Uterus (tissue), 4 donors: ENCODE results near the gene ACOXL. TPM values are rescaled to one million over a fixed set of nuclear protein-coding genes. Genes with fewer than 3 reads are reported as not detected.

Experiments used
- DNase-seq, 2 donors: peaks; one replicate each; pipeline ENCODE4 v3.0.0-alpha.2; 2019 to 2020
- H3K27ac ChIP-seq, 2 donors: fragments of 200-600 bp; sonication (generic); 1 replicate in 1 of 2; 2 replicates in 1 of 2; pipeline ENCODE4 v1.5.1; 2016 to 2018
- H3K27me3 ChIP-seq, 2 donors: fragments of 200-600 bp; sonication (generic); one replicate each; pipeline ENCODE4 v1.5.1; 2018 to 2019; ENCODE audit warnings: control low read depth in 1 of 2
- H3K36me3 ChIP-seq, 2 donors: fragments of 200-600 bp; sonication (generic); one replicate each; pipeline ENCODE4 v1.5.1; 2019; ENCODE audit warnings: control low read depth in 1 of 2
- H3K4me1 ChIP-seq, 2 donors: fragments of 200-600 bp; sonication (generic); one replicate each; pipeline ENCODE4 v1.5.1; 2018 to 2019; ENCODE audit warnings: control low read depth in 1 of 2
- H3K4me3 ChIP-seq, 2 donors: fragments of 200-600 bp; sonication (generic); 1 replicate in 1 of 2; 2 replicates in 1 of 2; pipeline ENCODE4 v1.5.1; 2018 to 2019; ENCODE audit warnings: mild to moderate bottlenecking in 1 of 2
- H3K9me3 ChIP-seq, 2 donors: fragments of 200-600 bp; sonication (generic); one replicate each; pipeline ENCODE4 v1.5.1; 2019; ENCODE audit warnings: control low read depth in 1 of 2
- POLR2A ChIP-seq, 2 donors: fragments of 450-650 bp; IDR thresholded peaks; one replicate each; pipeline ENCODE4 v1.6.1; 2016; ENCODE audit warnings: antibody characterized with exemption in 2 of 2, mild to moderate bottlenecking in 1 of 2, moderate library complexity in 1 of 2
- intact Hi-C: fragments of 100-400 bp; cut with DNase I; formaldehyde crosslinking; loops from one replicate; pipeline ENCODE4 v1.15.1; 2023; ENCODE audit warnings: low total_unique reads
- total RNA-seq, 4 donors: library from RNA; depleted of rRNA in 3 of 4; stranded (reverse); fragments of >200 nt in 3 of 4; gene quantifications; one replicate each; pipeline versions ENCODE4 v1.1.0 to v1.2.4, GENCODE V29; 2014 to 2023
- TF ChIP-seq, protein P1 (sequence below), 4 experiments: fragments of 200-600 bp in 2 of 4; fragments of 450-650 bp in 2 of 4; sonication (generic) in 2 of 4; IDR thresholded peaks; one replicate each; pipeline ENCODE4 v1.5.1; 2016 to 2019; ENCODE audit warnings: antibody characterized with exemption in 4 of 4, mild to moderate bottlenecking in 2 of 4, moderate library complexity in 1 of 4
- donor health status: DM: yes; HTN: yes; CAD: no.

Gene ACOXL
- total RNA-seq, 4 donors from 2014 or later: 0.18 to 0.41 TPM; not detected in 2

DNA sequence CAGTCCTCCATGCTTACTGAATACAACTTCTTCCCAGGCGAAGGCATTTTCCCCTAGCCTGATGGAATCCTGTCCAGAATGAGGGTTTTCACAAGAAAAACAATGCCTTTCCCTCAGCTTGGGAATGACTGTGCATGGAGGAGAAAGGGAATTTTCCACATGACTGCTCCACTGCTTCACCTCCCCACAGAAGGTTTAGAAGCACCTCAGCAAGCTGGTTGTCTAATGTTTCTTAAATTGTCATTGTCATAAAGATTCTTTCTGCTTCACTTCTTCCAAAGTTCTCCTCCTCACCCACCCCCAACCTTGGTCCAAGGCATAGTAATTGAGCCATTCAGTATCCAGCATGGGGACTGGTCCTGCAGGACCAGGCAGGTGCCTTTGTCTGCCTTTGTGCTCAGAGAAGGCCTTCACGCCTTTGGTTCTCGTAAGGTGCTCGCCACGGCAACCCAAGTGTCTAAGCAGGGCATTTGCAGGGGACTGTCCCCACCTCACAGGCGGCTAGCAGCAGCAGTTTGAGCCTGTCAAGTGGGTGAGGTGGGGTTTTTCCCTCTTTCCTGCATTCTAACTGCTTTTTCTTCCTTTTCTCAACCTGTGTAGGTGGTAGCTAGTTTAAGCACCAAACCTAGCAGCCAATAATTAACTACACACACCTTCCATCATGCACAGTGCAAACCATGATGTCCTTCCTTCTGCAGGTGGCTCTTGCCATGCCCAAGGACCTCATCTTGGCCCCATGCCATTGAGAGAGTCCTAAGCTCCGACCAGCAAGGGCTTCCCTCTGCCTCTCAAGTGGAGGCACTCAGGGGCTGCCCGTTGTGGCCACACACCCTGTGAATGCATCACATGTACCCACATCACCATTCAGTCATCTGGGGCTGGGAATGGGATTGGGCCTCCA is 322.7 kb downstream of the ACOXL start:
- Histone ChIP-seq H3K27me3 (no peaks in the 10 kb centered on the region), H3K36me3 (no peaks in the 10 kb centered on the region), H3K4me1 (no peaks in the 10 kb centered on the region), H3K27ac (no peak overlapping the region), H3K4me3 (no peak overlapping the region), H3K9me3 (peaks cover 0 to under 1% of the 10 kb centered on the region in 2 donors)
- intact Hi-C loops: no loop called here
- TF ChIP-seq POLR2A (IDR thresholded peaks at IDR 0.05): no peak
- DNase-seq: no peak

DNA sequence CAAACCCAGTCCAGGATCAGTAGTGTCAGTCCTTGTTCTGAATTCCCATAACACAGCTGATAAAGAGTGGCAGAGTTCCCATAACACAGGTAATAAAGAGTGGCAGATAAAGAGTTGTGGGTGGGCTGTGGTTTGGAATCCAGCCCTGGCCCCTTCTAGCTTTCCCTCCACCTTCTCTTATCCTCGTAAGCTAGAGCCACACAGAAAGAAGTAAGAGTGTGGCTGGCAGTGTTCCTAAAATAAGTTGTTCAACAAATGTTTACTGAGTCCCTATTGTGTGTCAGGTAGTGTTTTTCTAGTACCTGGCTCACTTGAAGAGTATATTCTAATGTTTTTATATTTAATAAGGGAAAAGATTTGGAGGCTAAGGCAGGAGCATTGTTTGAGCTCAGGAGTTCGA is 323.4 kb downstream of the ACOXL start:
- Histone ChIP-seq H3K36me3 (no peaks in the 10 kb centered on the region), H3K9me3 (peaks cover 0 to 8% of the 10 kb centered on the region in 2 donors), H3K4me1 (no peaks in the 10 kb centered on the region), H3K27me3 (no peaks in the 10 kb centered on the region), H3K4me3 (no peak overlapping the region), H3K27ac (no peak overlapping the region)
- intact Hi-C loops: no loop called here
- no peak for DNase-seq
- no peak for TF ChIP-seq POLR2A (IDR thresholded peaks at IDR 0.05)
- TF ChIP-seq, protein P1, sequence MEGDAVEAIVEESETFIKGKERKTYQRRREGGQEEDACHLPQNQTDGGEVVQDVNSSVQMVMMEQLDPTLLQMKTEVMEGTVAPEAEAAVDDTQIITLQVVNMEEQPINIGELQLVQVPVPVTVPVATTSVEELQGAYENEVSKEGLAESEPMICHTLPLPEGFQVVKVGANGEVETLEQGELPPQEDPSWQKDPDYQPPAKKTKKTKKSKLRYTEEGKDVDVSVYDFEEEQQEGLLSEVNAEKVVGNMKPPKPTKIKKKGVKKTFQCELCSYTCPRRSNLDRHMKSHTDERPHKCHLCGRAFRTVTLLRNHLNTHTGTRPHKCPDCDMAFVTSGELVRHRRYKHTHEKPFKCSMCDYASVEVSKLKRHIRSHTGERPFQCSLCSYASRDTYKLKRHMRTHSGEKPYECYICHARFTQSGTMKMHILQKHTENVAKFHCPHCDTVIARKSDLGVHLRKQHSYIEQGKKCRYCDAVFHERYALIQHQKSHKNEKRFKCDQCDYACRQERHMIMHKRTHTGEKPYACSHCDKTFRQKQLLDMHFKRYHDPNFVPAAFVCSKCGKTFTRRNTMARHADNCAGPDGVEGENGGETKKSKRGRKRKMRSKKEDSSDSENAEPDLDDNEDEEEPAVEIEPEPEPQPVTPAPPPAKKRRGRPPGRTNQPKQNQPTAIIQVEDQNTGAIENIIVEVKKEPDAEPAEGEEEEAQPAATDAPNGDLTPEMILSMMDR (IDR thresholded peaks at IDR 0.05): no peak

DNA sequence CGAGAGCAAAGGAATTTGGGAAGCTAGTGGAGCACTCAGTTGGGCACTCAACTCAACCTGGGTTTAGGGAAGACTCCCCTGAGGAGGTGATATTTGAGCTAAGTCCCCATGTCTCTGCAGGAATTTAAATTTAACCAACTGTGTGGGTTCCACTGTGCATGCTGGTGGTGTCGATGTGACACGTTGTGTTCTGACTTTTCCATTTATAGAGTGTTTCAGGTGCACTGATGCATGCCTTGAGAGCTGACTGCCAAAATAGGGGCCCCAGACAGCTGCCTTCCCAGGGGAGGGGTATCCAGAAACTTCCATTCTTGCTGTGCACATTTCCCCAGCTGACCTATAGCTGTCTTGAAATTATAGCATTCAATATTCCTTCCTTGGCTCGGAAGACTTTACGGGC is 324.7 kb downstream of the ACOXL start:
- Histone ChIP-seq H3K27ac (no peak overlapping the region), H3K4me3 (no peak overlapping the region), H3K4me1 (no peaks in the 10 kb centered on the region), H3K9me3 (peaks cover 0 to 8% of the 10 kb centered on the region in 2 donors), H3K27me3 (no peaks in the 10 kb centered on the region), H3K36me3 (no peaks in the 10 kb centered on the region)
- no peak for DNase-seq
- intact Hi-C loops: no loop called here
- no peak for TF ChIP-seq POLR2A (IDR thresholded peaks at IDR 0.05)
- TF ChIP-seq, protein P1 (IDR thresholded peaks at IDR 0.05): no peak

DNA sequence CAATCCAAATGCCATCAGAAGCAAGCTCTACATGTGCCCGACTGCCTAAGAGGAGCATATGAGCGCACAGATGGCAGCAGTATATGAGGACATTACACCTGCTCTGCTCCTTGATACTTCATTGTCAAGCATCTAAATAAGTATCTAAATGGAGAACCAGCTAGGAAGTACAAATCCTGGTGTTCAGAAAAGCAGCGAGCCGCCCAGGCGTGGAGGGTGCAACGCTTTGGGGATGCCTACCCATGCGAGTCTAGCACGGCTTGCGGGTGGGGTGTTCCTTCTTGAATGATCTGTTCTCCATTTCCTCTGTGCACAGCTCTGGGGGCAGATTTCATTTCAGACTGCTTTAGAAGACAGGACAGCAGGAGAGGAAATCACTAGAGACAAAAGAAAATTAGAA is 325.3 kb downstream of the ACOXL start:
- H3K4me1 ChIP-seq: no peaks in the 10 kb centered on the region
- intact Hi-C loops: no loop called here
- H3K9me3 ChIP-seq: peaks cover 0 to 8% of the 10 kb centered on the region in 2 donors
- no peaks in the 10 kb centered on the region for H3K27me3 ChIP-seq
- no peaks in the 10 kb centered on the region for H3K36me3 ChIP-seq
- H3K4me3 ChIP-seq: no peak overlapping the region
- TF ChIP-seq, protein P1 (IDR thresholded peaks at IDR 0.05): no peak
- no peak for TF ChIP-seq POLR2A (IDR thresholded peaks at IDR 0.05)
- no peak for DNase-seq
- no peak overlapping the region for H3K27ac ChIP-seq

DNA sequence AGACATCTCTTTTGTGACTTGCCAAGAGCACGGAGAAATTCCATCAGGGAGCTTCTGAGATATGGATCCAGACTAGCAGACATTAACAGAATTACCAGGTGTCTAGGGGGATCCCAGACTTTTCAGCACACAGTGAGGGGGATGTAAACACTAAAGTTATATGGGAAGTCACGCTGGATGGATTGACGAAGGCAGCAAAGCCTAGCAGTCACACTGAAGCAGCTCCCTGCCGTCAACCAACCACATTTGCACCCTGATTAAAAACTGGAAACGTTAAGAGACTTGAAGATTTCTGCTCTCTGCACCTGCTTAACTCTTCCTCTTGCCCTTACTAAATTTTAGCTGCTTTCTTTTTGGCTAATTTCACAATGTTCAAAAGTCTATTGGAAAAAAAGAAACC is 325.9 kb downstream of the ACOXL start:
- no peak overlapping the region for H3K27ac ChIP-seq
- intact Hi-C loops: no loop called here
- no peak for TF ChIP-seq POLR2A (IDR thresholded peaks at IDR 0.05)
- TF ChIP-seq, protein P1 (IDR thresholded peaks at IDR 0.05): no peak
- H3K9me3 ChIP-seq: peaks cover 0 to 8% of the 10 kb centered on the region in 2 donors
- DNase-seq: no peak
- no peaks in the 10 kb centered on the region for H3K27me3 ChIP-seq
- H3K4me3 ChIP-seq: no peak overlapping the region
- no peaks in the 10 kb centered on the region for H3K36me3 ChIP-seq
- H3K4me1 ChIP-seq: no peaks in the 10 kb centered on the region
